Stimulated activated CD4-positive, alpha-beta T cell treated with anti-CD3 and anti-CD28 coated beads, Interleukin-2, amount 100 ng/mL, for 48 hours (primary cell): ENCODE measurements around the gene SGK1.
"Not testable (repeated sequence)": the region's sequence is repeated elsewhere in the genome, so short reads cannot be mapped to it uniquely, and the experiment has no call there.

ENCODE experiments used
- DNase-seq, 2 donors: peaks; one replicate each; pipeline ENCODE4 v3.0.0-alpha.2; 2020

SGK1 gene

GRCh38 chr6:134249759-134250602, 67.9 kb downstream of the SGK1 start:
- DNase-seq = no peak

GRCh38 chr6:134249239-134249758, 68.6 kb downstream of the SGK1 start:
- no peak for DNase-seq

GRCh38 chr6:134247844-134248580, 69.9 kb downstream of the SGK1 start:
- DNase-seq = no peak

GRCh38 chr6:134247231-134247833, 70.6 kb downstream of the SGK1 start:
- peak; percentile 31 to 42 for DNase-seq

GRCh38 chr6:134245706-134246105, 72.2 kb downstream of the SGK1 start:
- no peak for DNase-seq

GRCh38 chr6:134245041-134245440, 72.9 kb downstream of the SGK1 start:
- DNase-seq = no peak

GRCh38 chr6:134240665-134241431, 77.1 kb downstream of the SGK1 start:
- DNase-seq = peak; percentile 25 to 43

- no peak for DNase-seq
These were observed 78.7 kb downstream of the SGK1 start for GRCh38 chr6:134238960-134239795.

GRCh38 chr6:134238006-134238405, 79.9 kb downstream of the SGK1 start:
- DNase-seq = no peak

GRCh38 chr6:134235937-134236751, 81.8 kb downstream of the SGK1 start:
- no peak for DNase-seq

GRCh38 chr6:134235334-134235733, 82.6 kb downstream of the SGK1 start:
- not testable (repeated sequence) for DNase-seq

- no peak for DNase-seq
These were observed 84.5 kb downstream of the SGK1 start for GRCh38 chr6:134233180-134233955.

- no peak for DNase-seq
These were observed 87.0 kb downstream of the SGK1 start for GRCh38 chr6:134230940-134231339.

GRCh38 chr6:134230087-134230700, 87.7 kb downstream of the SGK1 start:
- no peak for DNase-seq

GRCh38 chr6:134229520-134229919, 88.4 kb downstream of the SGK1 start:
- no peak for DNase-seq

GRCh38 chr6:134223796-134224420, 94.0 kb downstream of the SGK1 start:
- no peak for DNase-seq

- DNase-seq = no peak
These were observed 96.7 kb downstream of the SGK1 start for GRCh38 chr6:134221250-134221649.

GRCh38 chr6:134217798-134218140, 100.1 kb downstream of the SGK1 start:
- DNase-seq = no peak
